Measurements from ENCODE around the gene SNRPB.

Gene SNRPB

DNA sequence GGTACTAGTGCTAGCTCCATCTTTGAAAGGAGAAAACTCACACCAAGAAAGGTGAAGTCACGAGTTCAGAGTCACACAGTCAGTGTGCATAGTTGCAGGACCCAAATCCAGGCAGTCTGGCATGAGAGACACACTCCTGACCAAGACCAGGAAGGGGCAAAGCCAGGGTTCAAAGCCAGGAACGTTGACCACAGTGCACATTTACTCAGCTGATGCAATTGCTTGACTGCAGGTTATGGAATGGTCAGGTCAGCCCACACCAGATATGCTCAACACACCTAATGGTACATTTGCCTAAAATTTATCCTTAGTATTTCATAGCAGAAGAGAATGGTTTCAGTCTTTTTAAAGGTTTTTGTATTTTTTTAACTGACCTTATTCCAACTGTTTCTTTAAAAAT, 52.2 kb downstream of the SNRPB start:
- DNase-seq = no peak

DNA sequence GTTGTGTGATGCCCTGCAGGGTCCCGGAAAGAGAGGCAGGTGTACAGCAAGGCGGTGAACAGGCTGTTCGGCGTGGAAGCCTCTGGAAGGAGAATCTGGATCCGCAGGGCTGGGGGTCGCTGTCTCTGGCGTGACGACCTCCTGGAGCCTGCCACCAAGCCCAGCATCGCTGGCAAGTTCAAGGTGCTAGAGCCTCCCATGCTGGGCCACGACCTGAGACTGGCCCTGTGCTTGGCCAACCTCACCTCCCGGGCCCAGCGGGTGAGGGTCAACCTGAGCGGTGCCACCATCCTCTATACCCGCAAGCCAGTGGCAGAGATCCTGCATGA, 53.4 kb downstream of the SNRPB start:
- DNase-seq = no peak

DNA sequence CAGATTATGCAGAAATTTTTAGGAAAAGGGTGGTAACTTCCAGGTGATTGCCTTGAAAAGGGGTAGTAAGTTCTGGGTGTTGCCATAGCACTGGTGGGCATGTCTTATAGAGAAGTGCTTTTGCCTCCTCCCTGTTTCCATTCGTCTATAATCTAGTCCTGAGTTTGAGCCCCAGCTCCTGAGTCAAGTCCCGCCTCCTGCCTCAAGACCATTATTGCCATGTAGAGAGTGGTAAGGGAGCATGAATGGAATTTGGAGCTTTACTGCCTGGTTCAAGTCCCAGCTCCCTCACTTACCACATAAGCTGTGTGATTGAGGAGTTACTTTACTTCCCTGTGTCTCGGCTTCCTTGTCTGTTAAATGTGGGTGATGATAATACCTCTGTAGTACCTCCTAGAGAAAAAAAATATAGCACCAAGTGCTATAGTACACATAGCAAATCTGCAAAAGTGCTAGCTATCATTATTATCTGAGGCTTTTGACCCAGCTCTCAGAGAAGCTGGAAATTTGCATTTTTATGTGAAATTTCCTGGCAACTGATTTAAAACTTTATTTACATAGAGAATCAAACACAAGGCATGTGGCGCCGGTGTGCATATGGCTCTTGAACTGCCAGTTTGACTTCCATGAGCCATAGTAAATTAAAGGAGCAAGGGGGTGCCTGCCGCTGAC, 53.9 kb downstream of the SNRPB start:
- no peak for DNase-seq

All from left hindlimb (tissue), 1 donor.